ENCODE data around the gene KLHL7. TPM values are rescaled to one million over a fixed set of nuclear protein-coding genes. Genes with fewer than 3 reads are reported as not detected.

The KLHL7 gene
- total RNA-seq, 4 donors from 2014 or later, result 22.9 to 31.5 (median 27.8) TPM

GRCh38 chr7:23098029-23098428, 7.6 kb upstream of the KLHL7 start:
- no peak for TF ChIP-seq CTCF (IDR thresholded peaks at IDR 0.05; ENCODE audit: low read depth)

- no peak for TF ChIP-seq CTCF (IDR thresholded peaks at IDR 0.05; ENCODE audit: low read depth)
Observed at GRCh38 chr7:23098460-23098859, 7.1 kb upstream of the KLHL7 start.

GRCh38 chr7:23100697-23101096, 4.9 kb upstream of the KLHL7 start:
- no peak for TF ChIP-seq CTCF (IDR thresholded peaks at IDR 0.05; ENCODE audit: low read depth)

GRCh38 chr7:23105086-23105643, 420 bp upstream of the KLHL7 start:
- no peak for TF ChIP-seq CTCF (IDR thresholded peaks at IDR 0.05; ENCODE audit: low read depth)

GRCh38 chr7:23106057-23106822, 655 bp downstream of the KLHL7 start:
- TF ChIP-seq CTCF (IDR thresholded peaks at IDR 0.05; ENCODE audit: low read depth), result no peak

- TF ChIP-seq CTCF (IDR thresholded peaks at IDR 0.05; ENCODE audit: low read depth), result no peak
Observed at GRCh38 chr7:23106823-23107663, 1.5 kb downstream of the KLHL7 start.

GRCh38 chr7:23107781-23108180, 2.2 kb downstream of the KLHL7 start:
- TF ChIP-seq CTCF (IDR thresholded peaks at IDR 0.05; ENCODE audit: low read depth), result no peak

Measured in subcutaneous adipose tissue (tissue), 4 donors.